ENCODE results near the gene UQCC2.
A peak's percentile ranks its signal among the peaks of the same experiment; 100 is the strongest.

The UQCC2 gene

DNA sequence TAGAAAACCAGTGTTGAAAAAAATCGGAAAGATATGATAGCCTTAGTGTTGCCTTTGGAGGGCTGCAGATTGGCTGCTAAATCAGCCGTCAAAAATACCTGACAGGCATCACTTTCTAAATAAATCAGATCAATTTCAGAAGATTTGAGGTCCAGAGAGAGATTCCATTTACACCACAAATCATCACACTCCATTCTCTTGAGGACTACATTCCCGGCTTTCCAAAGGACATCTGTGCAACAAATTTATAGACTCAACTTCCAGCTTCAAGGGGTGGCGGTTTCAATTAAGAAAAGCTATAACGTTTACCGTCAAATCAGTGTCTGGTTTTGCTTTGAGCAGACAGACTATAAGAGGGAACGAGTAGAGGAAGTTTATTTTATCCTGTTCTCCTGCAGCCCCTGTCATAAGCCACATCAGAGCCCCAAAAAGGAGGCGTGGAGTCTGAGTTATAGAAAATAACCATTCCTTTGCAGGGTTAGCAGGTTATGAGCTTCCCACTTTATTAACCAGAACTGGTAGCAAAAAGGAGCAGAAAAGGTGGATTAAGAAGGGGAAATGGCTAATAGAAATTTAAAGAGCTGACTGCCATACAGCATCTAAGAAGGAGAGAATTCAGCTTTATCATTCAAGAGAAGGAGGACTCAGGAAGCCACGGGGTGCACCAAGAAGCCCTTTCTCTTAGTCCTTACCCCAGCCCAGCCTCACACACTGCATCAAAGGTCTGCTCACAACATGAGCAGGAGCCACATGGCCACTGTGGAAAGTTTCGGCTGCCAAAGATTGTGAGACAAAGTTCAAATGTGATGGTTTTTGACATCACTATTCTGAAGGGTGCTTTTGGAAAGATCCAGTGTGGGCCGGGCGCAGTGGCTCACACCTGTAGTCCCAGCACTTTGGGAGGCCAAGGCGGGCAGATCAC lies 12.9 kb upstream of the UQCC2 start:
- DNase-seq, result no peak

DNA sequence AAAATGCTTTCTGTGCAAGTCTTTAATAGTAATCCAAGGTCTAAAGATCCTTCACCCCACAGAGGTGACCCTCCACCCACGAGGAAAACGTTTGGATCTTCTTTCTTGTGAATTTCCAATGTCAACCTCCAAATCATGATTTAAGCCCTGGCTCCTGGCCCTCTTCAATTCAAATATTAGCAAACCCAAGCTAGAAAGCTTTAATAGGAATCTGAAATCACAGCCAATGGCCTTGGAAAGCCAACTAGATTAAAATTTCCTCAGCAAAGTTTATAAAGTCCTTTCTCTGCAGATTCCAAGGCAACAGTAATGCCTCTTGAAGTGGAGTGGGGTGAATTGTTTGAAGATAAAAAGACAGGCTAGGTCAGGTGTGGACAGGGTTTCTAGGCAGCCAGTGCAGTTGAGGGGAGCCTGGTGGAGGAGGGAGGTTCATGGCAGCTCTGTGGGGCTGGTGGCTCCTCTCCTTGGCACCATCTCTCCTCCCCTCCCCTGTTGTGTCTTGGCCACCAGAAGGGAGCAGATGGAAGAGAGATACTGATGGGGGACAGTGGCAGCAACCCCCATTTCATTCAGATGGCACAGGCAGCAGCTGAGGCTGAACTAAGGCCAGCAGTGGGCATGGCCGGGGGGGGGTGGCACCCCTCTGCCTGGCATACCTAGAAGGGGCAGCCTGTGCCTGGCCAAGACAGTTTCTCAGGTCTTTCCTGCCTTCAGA lies 12.0 kb upstream of the UQCC2 start:
- no peak for DNase-seq

DNA sequence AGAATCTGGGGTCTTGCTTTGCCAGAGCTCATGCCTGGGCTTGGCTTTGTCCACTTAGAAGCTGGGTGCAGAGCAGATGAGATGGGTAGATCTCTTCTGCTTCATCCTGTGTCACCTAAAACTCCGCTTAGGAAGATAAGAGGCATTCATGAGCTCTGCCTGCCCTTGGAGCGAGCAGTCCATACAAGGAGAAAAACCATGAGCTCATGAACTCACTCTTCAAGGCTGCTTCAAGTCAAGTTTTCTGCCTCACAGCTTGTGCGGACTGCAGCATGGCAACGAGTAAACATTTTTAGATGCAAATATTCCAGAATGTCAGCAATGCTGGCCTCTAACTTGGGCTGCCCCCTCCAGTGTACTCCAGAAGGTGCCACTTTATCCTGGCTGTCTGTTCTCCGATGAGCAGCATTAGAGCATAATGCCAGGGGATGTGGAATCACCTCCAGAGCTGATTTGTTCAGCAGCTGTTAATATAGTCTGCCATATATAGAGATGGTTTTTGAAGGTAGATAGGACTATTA lies 10.7 kb upstream of the UQCC2 start:
- no peak for DNase-seq

DNA sequence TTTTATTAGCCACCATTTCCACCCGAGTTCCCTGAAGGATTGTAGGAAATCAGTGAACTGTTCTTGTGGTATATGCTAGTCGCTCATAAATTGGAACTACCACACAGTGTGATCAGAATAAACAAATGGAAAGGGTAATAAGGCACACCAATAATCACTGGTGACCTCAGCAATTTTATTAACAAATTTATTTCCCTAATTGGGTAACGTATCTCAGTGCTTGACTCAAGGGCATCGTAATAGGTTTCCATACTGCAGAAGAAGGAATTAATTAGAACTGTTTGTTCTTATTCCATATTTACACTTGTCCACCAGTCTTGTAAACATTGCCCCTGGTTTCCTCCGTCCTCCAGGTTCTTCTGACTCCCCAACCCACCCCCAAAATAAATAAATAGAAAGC lies 10.0 kb upstream of the UQCC2 start:
- no peak for DNase-seq

DNA sequence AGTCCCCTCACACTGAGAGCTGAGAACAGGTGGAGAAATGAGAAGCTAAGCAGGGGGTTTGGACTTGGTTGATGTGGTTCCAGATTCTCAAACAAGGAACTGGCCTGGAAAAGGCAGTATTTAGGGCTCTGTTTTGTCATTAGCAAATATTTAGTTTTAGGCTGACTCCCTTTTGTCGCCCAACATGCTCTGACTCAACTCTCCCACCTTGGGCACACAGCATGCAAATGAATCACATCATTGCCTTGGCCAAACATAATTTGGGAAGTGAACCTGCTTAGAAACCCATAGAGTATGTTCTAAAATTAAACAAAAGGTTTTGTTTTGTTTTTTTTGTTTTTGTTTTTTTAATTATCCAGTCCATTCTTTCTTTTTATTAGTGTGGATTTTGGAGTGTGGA lies 9.5 kb upstream of the UQCC2 start:
- no peak for DNase-seq

DNA sequence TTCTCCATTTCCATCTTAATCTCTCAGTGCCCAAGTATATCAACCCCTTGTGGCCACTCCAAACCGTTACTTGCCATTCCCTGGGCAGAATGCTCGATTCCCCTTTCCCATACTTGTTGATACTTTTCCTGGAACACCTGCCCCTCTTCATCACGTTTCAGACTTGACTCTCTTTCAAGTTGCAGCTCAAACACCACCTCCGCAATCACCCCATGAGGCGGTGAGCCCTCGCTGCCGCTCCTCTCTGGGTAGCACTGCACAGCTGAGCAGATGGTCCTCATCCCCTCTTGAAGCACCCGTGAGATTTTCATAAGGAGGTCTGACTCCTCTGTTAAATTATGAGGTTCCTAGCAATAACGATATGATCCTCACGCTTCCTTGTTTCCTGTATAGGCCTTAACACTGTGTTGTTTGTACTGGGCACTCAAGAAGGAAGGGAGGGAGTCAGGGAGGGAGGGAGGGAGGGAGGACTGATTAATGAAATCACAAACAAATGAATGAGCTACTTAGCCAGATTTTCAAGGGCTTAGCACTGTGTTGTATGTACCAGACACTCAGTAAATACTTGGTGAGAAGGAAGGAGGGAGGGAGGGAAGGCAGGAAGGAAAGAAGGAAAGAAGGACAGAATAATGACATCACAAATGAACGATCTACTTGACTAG lies 8.0 kb upstream of the UQCC2 start:
- DNase-seq, result no peak

DNA sequence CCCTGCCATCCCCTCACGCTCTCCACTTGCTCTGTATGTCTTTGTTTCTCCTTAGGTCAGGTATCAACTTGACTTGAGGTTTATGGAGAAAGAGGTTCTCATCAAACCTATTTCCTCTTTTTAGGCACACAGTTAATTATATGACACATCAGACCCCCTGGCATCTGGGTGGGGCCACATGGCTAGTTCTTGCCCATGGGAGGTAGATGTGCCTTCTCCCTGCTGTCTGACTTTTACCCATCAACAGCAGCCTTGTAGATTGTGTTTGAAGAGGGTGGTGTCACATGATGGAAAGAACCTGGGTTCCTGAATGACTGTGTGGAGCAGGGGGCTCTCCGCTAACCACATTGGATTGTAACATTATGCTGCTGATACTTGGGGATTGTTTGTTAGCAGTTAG lies 7.2 kb upstream of the UQCC2 start:
- DNase-seq, result no peak

DNA sequence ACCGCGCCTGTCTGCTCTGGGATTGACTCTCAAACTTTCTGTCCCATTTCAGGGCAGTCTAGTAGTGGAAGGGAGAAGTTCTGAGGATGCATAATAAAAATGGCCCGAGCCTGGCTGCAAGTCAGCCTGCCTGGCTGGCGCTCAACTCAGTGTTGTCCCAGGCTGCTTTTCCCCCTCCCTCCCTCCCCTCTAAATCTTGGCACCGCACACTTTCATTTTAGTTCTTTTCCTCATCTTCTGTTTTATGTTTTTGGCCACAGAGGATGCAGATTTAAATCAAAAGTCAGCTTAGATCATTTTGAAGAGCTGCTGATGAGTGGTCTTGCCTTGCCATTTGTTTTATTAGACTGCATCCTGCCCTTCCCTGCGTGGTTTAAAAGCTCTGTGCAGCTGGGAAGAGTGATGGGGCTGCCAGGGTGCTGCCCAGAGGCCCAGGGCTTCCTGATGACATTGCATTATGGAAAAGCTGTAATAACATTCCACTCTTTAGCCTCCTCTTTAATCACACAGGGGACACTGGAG lies 6.5 kb upstream of the UQCC2 start:
- DNase-seq, result no peak

DNA sequence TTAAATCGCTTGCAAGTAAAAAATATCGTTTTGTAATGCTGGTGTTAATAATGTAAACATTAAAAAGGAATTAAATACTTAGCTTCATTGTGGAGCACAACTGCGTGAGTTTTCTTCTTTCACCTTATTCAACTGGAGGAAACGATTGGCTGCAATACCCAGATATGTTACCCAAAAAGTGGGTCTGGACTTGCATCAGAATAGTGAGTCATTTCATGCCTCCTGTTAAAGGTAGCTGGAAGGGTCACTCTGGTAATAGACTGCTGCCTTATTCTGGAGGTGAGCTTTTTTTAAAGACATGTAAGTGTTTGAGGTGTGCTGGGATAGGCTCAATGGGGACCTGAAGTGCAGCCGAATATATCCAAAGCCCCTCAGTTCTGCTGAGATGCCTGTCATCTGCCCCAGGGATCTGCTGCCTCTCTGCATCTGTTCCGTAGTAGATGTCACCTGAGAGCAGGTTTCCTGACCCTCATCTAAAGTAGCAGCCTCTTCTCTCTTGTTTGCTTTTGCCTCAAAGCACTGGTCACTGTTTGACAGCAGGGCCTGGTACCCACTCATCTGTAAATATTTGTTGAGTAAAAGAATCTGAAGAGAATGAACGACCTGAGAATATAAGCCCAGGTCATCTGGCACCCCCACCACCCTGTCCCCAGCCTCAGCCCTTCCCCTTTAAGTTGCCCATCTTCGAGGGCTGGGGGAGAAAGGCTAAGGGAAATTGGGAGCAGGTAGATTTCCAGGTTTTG lies 5.6 kb upstream of the UQCC2 start:
- no peak for DNase-seq

DNA sequence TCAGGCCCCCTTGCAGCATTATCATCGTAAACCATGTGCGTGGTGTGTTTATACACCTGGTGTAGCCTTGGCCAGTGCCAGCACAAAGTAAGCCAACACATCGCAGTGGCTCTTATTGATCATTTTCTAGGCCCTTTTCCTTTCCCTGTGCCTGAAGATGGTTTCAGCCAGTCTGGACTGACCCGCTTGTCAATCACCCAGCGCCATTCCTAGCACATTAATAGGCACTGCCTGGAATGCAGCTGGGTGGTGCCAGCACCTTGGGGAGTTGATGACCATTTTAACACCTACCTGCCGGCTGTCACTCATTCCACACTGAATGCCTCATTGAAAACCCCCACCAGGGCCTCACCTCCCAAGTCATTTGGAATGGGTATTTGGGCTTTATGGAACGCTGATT lies 4.9 kb upstream of the UQCC2 start:
- no peak for DNase-seq

DNA sequence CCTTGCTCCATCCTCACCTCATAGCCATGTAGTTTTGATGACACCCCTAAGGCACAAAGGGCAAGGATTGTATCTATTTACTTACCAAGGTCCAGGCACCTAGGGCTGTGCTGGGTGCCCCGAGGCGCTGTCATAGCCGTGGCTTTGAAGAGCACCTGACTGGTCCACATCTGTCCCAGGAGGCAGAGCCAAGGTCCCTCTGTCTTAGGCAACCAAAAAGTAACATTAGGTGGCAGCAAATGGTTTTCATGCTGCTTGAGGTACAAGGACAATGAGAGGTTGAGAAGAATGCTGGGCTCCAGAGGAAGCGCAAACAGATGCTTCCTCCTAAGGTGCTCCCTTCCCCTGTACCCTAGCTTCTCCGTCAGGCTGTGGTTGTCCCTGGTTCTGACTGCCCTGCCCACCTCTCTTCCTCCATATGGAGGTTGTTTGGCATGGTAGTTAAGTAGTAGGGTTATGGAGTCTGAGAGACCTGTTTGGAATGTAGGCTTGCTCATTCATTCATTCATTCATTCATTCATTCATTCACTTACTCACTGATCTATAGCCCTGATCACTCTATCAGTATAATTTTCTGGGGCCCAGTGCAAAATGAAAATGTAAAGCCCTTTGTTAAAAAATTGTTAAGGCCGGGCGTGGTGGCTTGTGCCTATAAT lies 3.0 kb upstream of the UQCC2 start:
- no peak for DNase-seq

DNA sequence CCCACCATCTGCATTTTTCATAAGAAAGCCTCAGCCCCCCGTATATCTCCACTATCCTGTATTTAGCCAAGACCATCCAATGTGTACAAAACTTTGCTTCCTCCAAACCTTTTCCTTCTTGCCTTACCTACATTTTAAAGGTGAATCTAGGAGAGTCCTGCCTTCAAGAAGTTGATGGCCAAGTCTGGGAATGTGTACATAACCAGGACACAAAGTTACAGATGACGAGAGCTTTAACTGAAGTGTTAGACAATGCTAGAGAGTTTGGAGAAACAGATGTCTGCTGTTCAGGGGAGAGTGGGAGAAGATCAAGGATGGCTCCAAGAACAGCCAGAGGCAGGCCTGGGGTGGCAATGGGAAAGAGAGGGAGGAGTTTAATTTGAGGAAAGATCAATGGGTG lies 2.3 kb upstream of the UQCC2 start:
- DNase-seq, result no peak

DNA sequence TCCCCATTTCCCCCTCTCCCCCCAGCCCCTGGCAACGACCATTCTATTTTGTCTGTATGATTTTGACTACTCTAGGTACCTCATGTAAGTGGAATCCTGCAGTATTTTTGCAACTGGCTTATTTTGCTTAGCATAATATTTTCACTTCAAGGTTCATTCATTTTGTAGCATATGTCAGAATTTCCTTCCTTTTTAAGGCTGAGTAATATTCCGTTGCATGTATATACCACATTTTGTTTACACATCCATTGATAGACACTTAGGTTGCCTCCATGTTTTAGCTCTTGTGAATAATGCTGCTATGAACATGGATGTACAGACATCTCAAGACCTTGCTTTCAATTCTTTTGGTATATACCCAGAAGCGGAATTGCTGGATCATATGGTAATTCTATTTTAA lies 1.4 kb upstream of the UQCC2 start:
- DNase-seq, result no peak

DNA sequence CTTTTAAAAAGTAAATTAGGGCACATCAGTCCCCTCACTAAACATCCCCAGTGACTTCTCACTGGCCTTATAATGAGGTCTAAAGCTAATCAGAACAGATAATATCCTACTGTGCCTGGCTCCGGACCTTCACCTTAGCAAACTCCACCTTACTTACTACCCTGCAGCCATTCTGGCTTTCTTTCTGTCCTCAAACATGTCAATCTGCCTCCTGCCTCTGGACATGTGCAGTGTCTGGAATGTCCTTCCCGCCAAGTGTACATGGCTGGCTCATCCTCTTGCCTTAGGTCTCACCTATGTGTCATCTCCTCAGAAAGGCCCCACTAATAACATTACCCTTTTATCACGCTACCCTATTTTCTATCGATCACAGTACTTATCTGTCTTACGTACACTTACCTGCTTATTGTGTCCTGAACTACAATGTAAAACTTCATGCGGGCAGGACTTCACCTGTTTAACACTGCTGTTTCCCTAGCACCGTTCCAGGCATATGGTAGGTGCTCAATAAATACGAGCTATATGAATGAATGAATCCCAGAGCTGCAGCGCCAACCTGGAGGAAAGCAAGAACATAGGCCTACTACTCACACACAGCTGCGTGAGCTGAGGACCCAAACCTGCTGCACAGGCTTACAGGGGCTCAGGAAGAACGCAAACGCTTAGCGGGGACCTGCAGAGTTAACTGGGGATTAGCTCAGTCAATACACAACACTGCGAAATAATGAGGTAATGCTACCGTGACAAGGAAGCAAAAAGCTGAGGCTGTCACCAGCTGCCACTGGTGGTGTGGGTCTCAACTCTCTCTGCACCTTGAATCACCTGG lies 991 bp downstream of the UQCC2 start:
- DNase-seq, result peak; percentile 25

DNA sequence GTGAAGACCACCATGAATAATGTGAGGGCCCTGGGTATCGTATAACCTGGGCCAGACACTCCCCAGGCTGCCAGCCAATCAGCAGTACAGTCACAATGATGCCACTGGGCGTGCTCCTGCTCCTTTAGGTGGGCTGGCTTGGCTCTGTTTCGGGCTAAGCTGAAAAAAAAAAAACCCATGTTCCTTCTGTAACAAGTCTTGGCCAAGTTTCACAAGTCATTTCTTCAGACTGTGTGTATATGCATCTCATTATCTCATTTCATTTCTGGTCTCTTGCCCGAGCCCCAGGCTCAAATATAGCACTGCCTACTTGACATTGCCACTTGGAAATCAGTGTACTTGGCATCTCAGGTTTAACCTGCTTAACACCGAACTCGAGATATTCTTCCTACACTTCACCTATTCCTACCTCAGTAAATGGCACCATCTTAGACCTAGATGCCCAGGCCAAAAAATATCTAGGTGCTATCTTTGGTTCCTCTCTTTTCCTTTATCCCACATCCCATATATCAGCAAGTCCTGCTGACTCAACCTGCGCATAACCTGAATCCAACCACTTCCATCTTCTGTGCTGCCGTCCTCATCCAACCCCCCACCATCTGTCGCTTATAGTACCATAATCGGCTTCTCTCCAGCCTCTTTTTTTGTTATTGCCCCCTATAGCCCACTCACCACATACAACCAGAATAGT lies 1.8 kb downstream of the UQCC2 start:
- DNase-seq, result no peak

DNA sequence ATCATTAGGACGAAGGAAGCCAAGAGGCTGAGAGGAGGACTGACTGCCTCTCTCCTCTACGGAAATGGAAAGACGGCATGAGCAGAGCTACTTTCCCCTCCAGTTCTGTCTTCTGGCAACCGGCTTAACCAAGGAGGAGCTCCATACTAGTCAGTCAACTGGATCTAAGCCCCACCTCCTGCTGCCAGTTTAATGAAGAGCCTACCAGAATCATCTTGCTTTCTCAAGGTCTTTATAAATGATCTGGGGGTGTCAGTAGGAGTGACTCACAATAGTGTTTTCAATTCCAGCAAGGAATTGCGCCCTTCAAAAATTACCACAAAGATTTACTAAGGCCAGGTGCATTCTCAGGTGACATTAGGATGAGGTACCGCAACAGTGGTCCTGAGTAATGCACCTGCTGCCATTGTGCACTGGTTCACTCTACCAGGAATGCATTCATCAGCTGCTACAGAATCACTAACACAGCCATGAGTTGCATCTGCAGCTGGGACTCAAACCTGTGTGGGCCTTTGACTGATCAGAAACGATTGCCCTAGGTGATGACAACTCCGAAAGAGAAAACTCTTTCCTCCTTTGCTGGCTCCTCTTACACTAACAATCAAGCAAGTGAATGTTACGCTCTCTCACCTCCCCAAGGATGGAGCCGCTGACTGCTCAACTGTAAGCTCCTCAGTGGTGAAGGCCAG lies 2.8 kb downstream of the UQCC2 start:
- DNase-seq, result no peak

DNA sequence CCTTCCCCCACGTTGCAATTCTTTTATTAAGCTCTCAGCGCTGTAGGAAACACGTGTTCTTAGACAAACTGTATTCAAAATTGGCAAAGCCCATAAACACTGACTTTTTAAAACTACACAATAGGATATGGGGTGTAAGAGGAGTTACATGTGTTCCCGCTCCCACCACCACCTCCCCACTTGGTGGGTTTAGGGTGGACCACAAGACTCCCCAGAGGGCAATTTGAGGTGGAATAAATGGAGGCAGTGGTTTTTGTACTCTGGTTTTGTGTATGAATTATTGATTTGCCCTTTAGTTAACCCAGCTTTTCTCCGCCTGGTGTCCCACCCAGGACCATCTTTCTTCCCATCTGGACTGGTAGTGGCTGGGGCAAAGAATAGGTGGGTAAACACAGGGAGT lies 3.7 kb downstream of the UQCC2 start:
- no peak for DNase-seq

DNA sequence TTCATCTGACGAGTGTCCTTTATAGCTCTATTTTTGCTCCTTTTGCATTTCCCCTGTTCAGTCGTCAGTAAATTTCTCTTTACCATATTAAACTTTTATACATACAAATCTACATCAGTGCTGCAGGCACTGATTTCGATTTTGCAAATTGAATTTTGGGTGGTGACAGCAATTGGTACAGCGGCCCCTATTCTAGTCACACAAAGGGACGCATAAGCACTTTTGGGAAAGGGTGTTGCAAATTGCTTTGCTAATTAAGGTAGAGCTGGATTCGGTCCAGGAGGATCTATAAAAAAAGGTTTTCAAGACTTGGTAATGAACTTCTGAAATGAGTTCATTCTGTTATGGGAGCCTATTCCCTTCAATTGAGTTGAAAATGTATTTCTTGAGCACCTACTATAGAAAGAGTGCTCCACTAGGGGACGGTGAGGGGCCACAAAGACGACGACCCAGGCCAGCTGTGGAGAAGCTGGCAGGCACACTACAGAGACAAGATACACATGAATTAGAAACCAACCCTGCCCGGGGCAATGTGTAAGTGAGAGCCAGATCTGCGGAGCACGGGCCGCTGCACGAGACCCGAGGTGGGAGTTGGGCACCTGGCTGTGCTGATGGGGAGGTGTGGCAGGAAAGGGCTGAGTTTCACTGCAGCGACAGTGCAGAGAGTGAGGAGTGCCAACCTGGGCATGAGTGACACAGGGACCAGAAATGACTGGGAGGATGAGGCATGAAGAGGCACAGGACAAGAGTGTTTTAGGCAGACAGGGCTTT lies 5.4 kb downstream of the UQCC2 start:
- DNase-seq, result no peak

DNA sequence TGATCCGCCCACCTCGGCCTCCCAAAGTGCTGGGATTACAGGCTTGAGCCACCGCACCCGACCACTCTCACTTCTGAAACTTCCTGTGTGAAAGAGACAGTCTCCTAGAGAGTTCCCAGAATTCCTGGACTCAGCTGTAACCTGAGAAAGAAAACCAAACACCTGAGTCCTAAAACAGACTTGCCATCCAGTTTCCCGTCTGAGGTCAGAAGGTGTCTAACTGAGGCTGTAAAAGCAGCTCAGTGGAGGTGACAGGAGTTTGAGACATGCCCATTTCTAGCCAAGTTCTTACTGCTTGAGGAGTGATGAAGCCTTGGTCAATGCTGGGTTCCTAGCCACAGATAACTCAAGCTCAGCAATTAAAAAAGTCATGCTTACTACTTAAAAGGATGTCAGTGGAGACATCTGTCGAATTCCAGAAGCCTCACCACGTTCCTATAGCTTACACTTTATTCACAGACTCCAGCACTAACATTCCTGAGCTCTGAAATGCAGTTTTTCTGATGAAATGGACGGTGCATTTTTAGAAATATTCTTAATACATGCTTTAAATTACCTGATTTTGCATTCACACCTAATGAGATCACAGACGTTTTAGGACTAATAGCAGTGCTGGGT lies 6.1 kb downstream of the UQCC2 start:
- no peak for DNase-seq
